Ishikawa (cell line): ENCODE results near the gene UBL4A.

Source experiments
- CEBPB ChIP-seq: IDR thresholded peaks from 2 replicates; pipeline ENCODE4 v1.6.1; 2012
- CREB1 ChIP-seq: IDR thresholded peaks from 2 replicates; pipeline ENCODE4 v1.6.1; 2012; ENCODE audit warnings: low read depth
- EP300 ChIP-seq: IDR thresholded peaks from 2 replicates; pipeline ENCODE4 v1.6.1; 2012; ENCODE audit warnings: borderline replicate concordance
- REST ChIP-seq: IDR thresholded peaks from 2 replicates; pipeline ENCODE4 v1.6.1; 2012; ENCODE audit warnings: low read depth, mild to moderate bottlenecking
- YY1 ChIP-seq: IDR thresholded peaks from 2 replicates; pipeline ENCODE4 v1.6.1; 2012; ENCODE audit warnings: low read depth

DNA sequence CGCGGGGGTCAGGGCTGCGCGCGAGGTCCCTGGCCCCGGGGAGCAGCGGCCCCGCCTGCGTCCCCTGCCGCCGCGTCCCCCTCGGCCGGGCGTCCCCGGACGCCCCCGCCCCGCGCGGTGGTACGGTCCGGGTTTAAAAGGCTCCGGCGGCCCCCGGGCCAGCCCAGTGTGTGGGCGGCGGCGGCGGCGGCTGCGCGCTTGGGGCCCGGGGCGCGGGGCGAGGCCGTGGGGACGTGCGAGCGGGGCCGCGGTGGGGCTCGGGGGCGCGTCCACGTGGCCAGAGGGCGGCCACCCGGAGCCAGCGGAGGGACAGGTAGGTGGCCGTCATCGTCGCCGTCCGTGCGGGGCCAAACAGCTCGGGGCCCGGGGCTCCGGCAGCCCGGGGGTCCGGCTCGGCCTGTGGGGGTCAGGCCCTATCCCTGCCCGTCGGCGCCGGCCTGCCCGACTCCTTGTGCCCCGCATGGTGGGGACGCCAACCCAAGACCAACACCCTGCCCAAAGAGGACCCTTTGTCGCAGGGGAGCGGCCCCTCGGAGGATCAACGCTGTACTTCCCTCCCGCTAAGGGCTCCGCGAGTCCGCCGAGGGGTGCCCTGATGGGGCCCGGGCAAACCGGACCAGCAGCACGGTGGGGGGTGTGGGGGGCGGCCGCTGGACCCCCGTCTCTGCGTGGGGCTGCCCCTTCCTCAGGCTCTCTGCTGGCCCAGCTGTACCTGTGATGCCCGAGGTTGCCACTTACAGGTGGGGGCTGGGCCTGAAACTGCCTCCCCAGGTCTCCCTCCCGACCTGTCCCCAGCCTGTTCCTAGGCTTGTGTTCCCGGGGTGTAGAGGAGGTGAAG, 28.1 kb downstream of the UBL4A start, which contains the start of gene PLXNA3:
- TF ChIP-seq YY1 (no peak), CEBPB (no peak), CREB1 (no peak), REST (no peak), EP300 (no peak)
